Activated T-helper 1 cell treated with Interleukin-2 at 50 U/mL for 16 hours (primary cell): ENCODE data around the gene TTPAL.

Source experiments
- DNase-seq: peaks from one replicate; pipeline ENCODE4 v3.0.0-alpha.2; 2020; ENCODE audit warnings: low read depth

Gene TTPAL

GRCh38 chr20:44475694-44476560 lies at the start of gene TTPAL:
Gene TTPAL, plus strand, starts transcription at chr20:44475874. Its CDS starts 4,126 bp downstream, at chr20:44480000.
- DNase-seq: peak; percentile 84

- no peak for DNase-seq
Measured at GRCh38 chr20:44425923-44426322, 49.8 kb upstream of the TTPAL start.

- DNase-seq: no peak
Measured at GRCh38 chr20:44426879-44427790, 48.5 kb upstream of the TTPAL start.

DNA sequence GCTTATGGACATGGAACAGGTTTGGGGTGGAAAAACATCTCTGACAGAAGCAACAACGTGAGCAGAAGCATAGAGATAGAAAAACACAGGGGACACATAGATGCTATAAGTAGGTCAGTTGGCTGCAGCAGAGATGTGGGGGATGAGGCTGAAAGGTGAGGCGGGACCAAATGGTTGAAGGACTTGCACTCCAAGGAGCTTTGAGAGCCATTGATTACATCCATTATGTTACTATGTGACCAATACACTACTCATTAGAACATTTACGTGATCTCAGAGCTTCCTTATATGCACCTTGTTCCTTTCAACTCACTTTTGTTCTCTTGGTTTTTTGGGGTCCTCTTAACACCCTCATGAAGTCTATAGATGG lies 47.9 kb upstream of the TTPAL start:
- no peak for DNase-seq

- DNase-seq: no peak
Measured at GRCh38 chr20:44428174-44429016, 47.3 kb upstream of the TTPAL start.

DNA sequence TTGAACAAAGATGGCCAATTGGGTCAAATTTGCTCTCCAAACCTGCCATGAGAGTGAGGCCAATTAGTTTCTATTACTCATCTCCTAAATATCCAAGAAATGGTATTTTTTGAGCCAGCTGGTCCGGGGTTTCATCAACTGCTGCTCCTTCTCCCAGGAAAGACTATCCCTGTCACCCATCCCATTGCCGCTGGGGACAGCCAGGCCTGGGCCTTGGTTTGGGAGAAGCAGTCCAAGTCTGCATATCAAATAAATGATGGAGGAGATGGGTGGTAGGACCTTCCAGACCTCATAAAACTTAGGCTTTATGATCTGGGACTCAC lies 46.7 kb upstream of the TTPAL start:
- DNase-seq: no peak

DNA sequence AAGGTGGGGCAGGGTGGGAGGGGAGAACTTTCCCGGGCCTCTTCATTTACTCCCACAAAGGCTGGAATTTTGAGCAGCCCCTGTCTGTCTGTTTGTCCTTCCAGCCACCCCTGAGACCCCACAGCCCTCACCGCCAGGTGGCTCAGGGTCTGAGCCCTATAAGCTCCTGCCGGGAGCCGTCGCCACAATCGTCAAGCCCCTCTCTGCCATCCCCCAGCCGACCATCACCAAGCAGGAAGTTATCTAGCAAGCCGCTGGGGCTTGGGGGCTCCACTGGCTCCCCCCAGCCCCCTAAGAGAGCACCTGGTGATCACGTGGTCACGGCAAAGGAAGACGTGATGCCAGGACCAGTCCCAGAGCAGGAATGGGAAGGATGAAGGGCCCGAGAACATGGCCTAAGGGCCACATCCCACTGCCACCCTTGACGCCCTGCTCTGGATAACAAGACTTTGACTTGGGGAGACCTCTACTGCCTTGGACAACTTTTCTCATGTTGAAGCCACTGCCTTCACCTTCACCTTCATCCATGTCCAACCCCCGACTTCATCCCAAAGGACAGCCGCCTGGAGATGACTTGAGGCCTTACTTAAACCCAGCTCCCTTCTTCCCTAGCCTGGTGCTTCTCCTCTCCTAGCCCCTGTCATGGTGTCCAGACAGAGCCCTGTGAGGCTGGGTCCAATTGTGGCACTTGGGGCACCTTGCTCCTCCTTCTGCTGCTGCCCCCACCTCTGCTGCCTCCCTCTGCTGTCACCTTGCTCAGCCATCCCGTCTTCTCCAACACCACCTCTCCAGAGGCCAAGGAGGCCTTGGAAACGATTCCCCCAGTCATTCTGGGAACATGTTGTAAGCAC lies 46.0 kb upstream of the TTPAL start:
- DNase-seq: no peak

DNA sequence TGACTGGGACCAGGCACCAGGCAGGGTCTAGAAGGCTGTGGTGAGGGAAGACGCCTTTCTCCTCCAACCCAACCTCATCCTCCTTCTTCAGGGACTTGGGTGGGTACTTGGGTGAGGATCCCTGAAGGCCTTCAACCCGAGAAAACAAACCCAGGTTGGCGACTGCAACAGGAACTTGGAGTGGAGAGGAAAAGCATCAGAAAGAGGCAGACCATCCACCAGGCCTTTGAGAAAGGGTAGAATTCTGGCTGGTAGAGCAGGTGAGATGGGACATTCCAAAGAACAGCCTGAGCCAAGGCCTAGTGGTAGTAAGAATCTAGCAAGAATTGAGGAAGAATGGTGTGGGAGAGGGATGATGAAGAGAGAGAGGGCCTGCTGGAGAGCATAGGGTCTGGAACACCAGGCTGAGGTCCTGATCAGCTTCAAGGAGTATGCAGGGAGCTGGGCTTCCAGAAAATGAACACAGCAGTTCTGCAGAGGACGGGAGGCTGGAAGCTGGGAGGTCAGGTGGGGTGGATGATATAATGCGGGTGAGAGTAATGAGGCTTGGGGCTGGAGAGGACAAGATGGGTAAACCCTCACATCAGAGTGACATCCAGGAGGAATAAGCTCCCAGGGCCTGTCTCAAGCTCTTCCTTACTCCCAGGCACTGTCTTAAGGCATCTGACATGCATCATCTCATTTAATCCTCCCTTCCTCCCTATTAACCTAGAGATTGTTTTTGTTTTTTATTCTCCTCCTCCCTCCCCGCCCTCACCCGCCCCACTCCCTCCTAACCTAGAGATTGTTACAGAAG lies 45.2 kb upstream of the TTPAL start:
- DNase-seq: no peak

GRCh38 chr20:44431118-44431501 lies 44.6 kb upstream of the TTPAL start:
- DNase-seq: no peak

DNA sequence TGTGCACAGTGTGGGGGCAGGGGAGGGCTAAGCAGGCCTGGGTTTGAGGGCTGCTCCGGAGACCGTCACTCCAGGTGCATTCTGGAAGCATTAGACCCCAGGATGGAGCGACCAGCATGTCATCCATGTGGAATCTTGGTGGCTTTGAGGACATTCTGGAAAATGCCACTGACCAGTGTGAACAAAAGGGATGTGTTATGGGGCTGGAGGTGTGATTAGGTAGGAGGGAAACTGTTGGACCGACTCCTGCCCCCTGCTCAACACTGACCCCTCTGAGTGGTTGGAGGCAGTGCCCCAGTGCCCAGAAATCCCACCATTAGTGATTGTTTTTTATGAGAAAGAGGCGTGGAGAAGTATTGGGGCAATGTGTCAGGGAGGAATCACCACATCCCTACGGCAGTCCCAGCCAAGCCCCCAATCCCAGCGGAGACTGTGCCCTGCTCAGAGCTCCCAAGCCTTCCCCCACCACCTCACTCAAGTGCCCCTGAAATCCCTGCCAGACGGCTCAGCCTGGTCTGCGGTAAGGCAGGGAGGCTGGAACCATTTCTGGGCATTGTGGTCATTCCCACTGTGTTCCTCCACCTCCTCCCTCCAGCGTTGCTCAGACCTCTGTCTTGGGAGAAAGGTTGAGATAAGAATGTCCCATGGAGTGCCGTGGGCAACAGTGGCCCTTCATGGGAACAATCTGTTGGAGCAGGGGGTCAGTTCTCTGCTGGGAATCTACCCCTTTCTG lies 44.0 kb upstream of the TTPAL start:
- DNase-seq: no peak

DNA sequence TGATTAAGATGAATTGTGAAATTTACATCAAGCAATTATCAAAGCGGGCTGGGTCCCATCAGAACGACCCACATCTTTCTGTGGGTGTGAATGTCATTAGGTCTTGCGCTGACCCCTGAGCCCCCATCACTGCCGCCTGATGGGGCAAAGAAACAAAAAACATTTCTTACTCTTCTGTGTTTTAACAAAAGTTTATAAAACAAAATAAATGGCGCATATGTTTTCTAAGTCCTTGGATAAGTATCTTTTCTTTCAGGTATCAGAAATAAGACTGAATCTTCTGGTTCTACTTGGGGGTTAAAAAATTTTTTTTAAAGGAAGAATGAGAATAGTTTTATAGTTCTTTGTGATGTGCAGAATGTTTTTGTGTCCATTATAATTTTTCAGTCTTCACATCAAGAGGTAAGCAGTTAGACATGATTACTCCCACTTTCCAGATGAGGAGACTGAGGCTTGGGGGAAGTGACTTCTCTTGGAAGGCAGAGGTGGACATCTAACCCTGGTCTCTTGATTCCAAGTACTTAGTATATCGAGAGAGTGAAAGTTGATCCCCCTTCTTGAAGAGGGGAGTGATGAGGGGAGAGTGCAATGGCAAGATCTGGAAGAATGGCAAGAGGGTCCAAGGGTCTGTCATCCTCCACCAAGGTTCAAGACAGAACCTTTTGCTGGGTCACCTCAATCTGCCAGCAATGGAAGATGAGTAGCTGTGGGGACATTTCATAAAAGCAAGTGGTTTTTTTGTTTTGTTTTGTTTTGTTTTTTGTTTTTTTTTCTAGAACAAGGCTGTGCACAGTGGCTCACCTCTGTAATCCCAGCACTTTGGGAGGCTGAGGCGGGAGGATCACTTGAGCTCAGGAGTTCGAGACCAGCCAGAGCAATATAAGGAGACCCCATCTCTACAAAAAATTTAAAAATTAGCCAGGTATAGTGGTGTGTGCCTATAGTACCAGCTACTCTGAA lies 42.8 kb upstream of the TTPAL start:
- no peak for DNase-seq

DNA sequence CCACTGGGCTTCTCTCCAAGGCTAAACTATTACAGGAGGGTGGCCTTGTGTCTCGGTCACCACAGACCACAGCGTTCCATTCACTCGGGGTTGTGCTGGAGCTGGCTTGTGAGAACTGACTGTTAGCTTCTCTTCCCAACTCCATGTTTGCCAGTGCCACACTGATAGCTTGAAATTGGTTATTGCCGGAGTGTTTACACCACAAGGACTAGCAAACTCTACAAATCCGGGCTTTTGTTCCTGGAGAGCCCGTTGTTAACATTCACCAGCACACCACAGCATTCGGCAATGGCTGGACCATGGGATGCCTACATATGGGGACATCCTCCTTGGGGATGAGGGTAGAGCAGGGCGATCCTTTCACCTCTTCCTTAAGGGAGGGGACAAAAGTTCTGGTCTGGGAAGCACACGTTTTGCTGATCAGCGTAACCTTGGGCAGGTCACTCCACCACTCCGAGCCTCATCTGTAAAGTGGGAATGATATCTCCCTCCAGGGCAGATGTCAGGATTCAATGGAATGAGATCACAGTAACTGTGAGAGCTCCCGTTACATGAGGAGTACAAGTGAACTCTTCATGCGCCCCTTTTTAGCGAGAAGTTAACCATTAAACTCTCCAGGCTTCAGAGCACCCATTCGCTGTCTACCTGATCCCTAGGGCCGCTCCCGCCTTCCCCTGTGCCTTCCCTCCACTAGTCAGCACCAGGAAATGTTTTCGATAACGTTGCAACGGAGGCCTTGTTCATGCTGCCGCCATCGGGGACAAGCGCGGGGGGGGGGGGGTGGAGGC lies 41.7 kb upstream of the TTPAL start:
- DNase-seq: no peak

DNA sequence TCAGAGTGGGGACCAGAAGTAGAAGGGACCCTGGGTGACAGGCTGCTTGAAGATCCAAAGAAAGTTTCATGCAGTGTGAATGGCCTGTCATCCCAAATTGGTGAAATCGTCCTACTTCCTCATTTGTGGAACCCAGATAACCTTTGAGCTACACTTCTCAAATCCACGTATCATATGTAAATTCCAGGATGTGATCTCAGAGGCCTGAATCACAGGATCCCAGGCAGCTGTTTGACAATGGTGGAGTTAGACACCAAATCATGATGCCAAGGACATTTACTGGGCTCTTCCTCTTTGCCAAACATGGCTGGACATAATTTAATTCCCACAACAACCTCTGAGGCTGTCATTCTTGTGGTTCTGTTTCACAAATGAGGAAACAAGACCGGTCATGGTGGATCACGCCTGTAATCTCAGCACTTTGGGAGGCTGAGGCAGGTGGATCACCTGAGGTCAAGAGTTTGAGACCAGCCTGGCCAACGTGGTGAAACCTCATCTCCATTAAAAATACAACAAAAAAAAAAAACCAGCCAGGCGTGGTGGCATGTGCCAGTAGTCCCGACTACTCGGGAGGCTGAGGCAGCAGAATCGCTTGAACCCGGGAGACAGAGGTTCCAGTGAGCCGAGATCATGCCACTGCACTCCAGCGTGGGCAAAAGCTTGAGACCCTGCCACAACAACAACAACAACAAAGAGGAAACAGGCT lies 39.9 kb upstream of the TTPAL start:
- DNase-seq: no peak

DNA sequence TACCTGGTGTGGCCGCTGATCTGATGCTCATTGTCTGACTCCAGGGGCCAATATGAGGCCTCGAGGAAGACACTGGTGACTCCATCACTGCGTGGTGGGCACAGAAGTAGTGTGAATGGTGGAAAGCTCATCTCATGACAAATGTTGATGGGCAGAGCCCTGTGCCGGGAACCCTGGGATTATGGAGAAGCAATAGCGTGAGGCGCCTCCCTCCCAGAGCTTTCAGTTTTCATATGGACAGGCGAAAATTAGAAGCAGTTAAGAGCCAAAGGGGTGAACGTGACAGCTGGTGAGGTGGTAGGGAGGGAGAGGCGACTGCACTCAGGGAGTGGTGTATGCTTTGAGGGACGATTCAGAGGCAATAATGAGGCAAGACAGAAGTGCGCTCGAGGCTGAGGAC lies 39.3 kb upstream of the TTPAL start:
- DNase-seq: no peak

DNA sequence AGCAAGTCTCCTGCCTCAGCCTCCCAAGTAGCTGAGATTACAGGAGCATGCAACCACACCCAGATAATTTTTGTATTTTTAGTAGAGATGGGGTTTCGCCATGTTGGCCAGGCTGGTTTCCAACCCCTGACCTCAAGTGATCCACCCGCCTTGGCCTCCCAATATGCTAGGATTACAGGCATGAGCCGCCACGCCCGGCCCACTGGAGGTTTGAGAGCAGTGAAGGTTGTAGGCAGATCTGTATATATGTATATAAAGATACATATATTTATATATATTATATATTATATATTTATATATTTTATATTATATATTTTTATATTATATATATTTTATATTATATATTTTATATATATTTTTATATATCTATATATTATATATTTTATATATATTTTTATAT lies 38.2 kb upstream of the TTPAL start:
- no peak for DNase-seq

GRCh38 chr20:44438782-44439181 lies 36.9 kb upstream of the TTPAL start:
- no peak for DNase-seq

DNA sequence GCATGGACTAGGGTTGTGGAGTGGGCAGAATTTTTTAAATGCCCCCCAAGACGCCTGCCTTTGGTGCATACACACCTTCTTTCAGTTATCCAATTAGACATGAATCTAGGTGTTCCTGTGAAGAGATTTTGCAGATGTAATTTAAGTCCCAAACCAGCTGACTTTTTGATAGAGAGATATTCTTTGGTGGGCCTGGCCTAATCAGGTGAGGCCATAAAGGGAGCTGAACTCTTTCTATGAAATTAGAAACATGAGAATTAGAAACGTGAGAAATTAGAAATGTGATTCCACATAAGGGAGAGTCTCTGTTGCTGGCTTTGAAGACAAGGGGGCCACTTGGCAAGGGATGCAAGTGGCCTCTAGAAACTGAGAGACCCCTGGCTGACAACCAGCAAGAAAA lies 36.4 kb upstream of the TTPAL start:
- DNase-seq: no peak
